Activated T-cell treated with anti-CD3 and anti-CD28 coated beads, Interleukin-2, amount 50 U/mL, for 4 hours (primary cell): ENCODE results near the gene HMGXB3. TPM values are rescaled to one million over a fixed set of nuclear protein-coding genes. Genes with fewer than 3 reads are reported as not detected.

Experiments
- ATAC-seq, 2 donors: fragments of 200-7000 bp; cut with Tn5 transposase; one replicate each; pipeline ENCODE4 v1.10.0; 2021
- DNase-seq: peaks from one replicate; pipeline ENCODE4 v3.0.0-alpha.2; 2020
- H3K27me3 Mint-ChIP-seq: one replicate; pipeline ENCODE4 v1.8.0; 2021; ENCODE audit warnings: low read depth, mixed read lengths
- H3K36me3 Mint-ChIP-seq: one replicate; pipeline ENCODE4 v1.8.0; 2022; ENCODE audit warnings: mixed read lengths; ENCODE audit not compliant: insufficient read depth
- H3K4me1 Mint-ChIP-seq: one replicate; pipeline ENCODE4 v1.8.0; 2021; ENCODE audit warnings: low read depth, mixed read lengths
- H3K4me3 Mint-ChIP-seq: one replicate; pipeline ENCODE4 v1.8.0; 2021; ENCODE audit warnings: mild to moderate bottlenecking, moderate library complexity, mixed read lengths
- H3K9me3 Mint-ChIP-seq: one replicate; pipeline ENCODE4 v1.8.0; 2021; ENCODE audit warnings: mixed read lengths
- total RNA-seq, 3 donors: library from RNA; stranded (reverse); gene quantifications; one replicate each; pipeline ENCODE4 v1.2.1, GENCODE V29; 2021

HMGXB3 gene
- total RNA-seq, 3 donors from 2014 or later = 46.2 to 49.2 (median 46.4) TPM

DNA sequence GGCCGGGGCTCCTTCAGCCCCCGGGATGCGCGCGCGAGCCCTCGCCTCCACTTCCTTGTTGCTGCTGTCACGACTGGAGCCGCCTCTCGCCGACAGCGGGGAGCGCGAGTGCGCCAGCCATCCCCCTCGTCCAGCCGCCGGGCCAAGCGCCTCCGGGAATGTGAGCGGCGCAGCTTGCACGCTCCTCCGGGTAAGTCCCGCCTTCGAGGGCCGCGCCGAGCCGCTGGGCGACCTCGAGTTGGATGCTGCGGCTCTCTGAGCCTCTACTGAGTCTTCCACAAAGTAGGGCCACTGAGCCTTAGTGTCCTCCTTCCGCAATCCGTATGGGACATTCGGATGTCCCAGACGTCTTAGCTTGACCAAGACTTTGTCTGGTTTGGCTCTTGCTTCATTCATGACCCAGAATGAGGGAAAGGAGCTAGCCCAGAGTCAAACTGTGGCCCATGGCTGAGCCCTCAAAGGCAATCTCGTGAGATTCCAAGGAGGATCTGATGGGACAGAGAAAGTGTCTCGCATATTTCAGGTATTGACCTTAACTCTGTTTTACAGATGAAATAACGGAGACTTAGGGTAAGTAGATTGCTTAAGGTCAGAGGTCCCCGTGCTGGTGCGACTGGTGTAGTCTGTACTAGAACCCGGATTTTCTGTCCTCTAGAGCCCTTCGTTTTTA lies 586 bp downstream of the HMGXB3 start:
- H3K9me3 Mint-ChIP-seq = no peaks in the 10 kb centered on the region
- H3K4me3 Mint-ChIP-seq = peak overlapping the region; percentile 93
- H3K27me3 Mint-ChIP-seq = no peaks in the 10 kb centered on the region
- peaks cover 16% of the 10 kb centered on the region for H3K36me3 Mint-ChIP-seq
- peaks cover 39% of the 10 kb centered on the region for H3K4me1 Mint-ChIP-seq
- ATAC-seq = peak; percentile 29 to 31
- peak; percentile 24 for DNase-seq

DNA sequence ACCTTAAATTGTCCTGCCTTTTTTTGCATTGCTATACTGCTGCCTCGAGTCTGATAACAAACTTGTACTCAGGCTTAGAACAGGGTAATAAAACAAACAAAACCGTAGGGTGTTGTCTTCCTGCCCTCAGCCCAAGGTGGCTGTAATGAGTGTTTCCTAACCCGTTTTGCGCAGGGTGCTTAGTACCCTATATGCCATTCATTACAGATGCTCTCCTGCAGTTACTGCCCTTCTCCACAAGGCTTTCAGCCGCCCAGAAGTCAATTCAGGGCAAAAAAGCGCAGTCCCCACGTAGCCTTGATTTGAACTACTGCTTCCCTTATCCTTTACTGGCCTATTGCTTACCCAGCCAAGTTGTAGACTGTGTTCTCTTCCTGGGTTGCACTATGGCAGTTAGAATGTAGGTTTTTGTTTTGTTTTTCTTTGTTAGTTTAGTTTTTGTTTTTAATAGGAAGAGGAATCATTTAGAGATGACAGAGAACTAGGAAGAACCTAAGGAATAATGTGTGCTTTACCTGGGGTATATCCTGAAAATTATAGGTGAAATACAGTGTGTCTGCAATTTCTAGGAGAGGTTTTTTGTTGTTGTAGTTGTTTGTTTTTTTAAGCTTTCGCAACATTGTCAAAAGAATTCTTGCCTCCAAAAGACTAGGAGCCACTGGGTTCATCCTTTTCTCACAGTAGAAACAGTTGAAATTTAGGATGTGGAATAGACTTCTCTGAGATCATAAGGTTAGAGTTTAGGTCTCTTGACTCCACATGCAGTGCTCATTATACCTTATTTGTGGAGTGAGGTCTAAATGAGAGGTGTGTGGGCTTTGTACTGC lies 1.3 kb downstream of the HMGXB3 start:
- H3K4me1 Mint-ChIP-seq = peaks cover 39% of the 10 kb centered on the region
- no peaks in the 10 kb centered on the region for H3K9me3 Mint-ChIP-seq

DNA sequence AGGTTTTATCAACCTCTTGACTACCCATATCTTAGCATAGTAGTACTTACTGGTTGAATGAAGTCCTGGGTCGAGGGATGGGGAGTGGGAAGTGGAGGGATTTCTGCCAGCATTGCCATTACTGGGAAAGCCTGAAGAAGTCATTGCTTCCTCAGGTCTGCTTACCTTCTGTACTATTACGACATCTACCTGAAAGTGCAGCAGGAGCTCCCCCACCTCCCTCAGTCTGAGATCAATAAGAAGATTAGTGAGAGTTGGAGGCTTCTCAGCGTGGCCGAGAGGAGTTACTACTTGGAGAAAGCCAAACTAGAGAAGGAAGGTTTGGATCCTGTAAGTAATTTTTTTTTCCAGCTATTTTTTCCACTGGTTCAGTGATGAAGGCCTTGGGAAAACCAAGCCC lies 5.8 kb downstream of the HMGXB3 start:
- ATAC-seq (no peak), DNase-seq (no peak)
- Mint-ChIP-seq H3K36me3 (peaks cover 43% of the 10 kb centered on the region), H3K27me3 (no peaks in the 10 kb centered on the region), H3K4me3 (no peak overlapping the region), H3K4me1 (peaks cover 31% of the 10 kb centered on the region), H3K9me3 (no peaks in the 10 kb centered on the region)

More for the DNA sequence above, 1.3 kb downstream of the HMGXB3 start:
- Mint-ChIP-seq H3K4me3 (peak overlapping the region; percentile 93), H3K36me3 (peaks cover 20% of the 10 kb centered on the region), H3K27me3 (no peaks in the 10 kb centered on the region)
- peak; percentile 43 for DNase-seq
- peak; percentile 64 to 68 for ATAC-seq

DNA sequence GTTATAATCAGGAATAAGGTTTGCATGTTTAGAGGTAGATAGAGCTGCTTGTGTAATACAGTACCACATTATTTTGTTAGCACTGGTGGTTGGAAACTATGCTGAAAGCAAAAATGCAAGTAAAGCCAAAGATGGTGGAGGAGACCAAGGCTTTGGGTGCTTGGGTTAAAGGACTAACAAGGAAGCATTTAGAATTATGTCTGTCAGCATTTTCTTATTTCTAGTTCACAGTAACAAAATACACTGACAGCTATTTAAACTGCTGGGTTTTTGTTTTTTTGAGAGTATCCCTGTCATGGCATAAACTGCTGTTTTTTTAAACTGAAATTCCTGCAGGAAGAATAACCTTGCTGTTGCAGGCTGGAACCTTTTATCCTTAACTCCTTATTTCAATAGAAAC lies 6.5 kb downstream of the HMGXB3 start:
- no peaks in the 10 kb centered on the region for H3K9me3 Mint-ChIP-seq
- H3K4me3 Mint-ChIP-seq = no peak overlapping the region
- DNase-seq = no peak
- peaks cover 26% of the 10 kb centered on the region for H3K4me1 Mint-ChIP-seq
- peaks cover 42% of the 10 kb centered on the region for H3K36me3 Mint-ChIP-seq
- no peaks in the 10 kb centered on the region for H3K27me3 Mint-ChIP-seq
- ATAC-seq = no peak

DNA sequence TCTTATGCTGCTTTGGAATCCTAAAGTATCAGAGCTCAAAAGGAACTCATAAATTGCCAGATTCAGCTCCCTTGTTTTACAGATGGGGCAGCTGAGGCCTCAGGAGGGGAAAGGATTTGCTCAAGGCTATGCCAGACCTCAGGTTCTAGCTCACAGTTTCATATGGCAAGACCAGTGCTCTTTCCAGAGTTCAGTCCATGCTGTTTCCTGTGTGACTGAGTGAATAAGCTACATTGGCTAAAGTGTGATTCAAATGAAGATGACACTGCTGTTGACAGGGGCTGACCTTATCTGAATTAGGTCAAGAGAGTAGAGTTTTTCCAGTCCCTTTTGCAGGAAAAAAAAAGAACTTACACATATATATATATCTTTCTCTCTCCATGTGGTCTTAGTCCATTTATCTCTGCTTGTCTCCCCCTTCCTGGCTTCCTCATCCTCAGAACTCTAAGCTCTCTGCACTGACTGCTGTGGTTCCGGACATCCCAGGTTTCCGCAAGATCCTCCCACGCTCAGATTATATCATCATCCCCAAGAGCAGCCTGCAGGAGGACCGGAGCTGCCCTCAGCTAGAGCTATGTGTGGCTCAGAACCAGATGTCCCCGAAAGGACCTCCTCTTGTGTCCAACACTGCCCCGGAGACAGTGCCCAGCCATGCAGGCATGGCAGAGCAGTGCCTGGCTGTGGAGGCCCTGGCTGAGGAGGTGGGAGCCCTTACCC lies 9.3 kb downstream of the HMGXB3 start:
- Mint-ChIP-seq H3K36me3 (peaks cover 59% of the 10 kb centered on the region), H3K4me1 (peaks cover 12% of the 10 kb centered on the region), H3K4me3 (no peak overlapping the region), H3K9me3 (no peaks in the 10 kb centered on the region), H3K27me3 (no peaks in the 10 kb centered on the region)
- ATAC-seq (no peak), DNase-seq (no peak)

DNA sequence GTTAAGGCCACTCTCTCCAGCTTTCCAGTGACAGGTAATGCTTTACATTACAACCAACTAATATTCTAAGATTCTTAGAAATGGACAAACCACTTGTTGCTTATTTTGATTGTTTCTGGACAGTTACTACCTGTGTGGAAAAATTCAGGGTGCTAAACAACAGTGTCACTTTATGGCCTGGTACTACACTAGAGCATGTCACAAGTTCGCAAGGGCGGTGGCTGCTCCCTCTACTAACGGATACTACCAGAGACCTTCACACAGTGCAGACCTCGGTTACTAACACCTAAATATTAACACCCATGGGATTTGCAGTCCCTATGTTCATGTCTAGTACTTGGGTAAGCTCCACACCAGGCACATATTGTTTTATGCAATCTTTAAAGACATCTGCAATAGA lies 13.4 kb downstream of the HMGXB3 start:
- Mint-ChIP-seq H3K4me3 (no peak overlapping the region), H3K9me3 (no peaks in the 10 kb centered on the region), H3K4me1 (peaks cover 6% of the 10 kb centered on the region), H3K27me3 (no peaks in the 10 kb centered on the region), H3K36me3 (peaks cover 70% of the 10 kb centered on the region)
- ATAC-seq = no peak
- DNase-seq = no peak

DNA sequence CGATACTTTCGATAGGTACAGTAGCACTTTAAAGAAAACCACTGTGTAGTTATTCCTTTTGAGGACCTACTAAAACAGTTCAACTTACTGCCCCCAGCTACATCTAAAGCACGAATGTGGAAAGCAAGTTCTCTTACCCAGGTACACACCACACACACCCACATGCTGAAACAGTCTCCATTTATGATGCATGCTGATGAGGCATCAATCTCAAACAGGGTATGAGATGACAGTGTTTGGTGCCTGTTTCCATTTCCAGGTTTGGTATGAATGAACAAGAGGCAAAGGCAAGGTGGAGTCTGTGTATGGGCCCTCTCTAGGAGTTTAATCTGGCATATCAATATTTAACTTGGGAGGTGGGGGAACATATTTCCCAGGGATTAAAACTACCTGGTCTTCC lies 13.9 kb downstream of the HMGXB3 start:
- ATAC-seq (peak; percentile 63 to 71), DNase-seq (no peak)
- Mint-ChIP-seq H3K9me3 (no peaks in the 10 kb centered on the region), H3K27me3 (no peaks in the 10 kb centered on the region), H3K4me3 (no peak overlapping the region), H3K4me1 (peaks cover 4% of the 10 kb centered on the region), H3K36me3 (peaks cover 73% of the 10 kb centered on the region)

DNA sequence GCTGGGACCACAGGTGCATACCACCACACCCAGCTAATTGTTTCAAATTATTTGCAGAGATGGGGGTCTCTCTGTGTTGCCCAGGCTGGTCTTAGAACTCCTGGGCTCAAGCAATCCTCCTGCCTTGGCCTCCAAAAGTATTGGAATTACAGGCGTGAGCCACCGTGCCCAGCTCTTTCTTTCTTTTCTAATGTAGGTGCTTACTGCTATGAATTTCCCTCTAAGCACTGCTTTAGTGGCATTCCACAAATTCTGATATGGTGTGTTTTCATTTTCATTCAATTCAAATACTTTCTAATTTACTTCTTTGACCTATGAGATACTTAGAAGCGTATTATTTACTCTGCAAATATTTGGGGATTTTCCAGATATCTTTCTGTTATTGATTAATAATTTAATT lies 14.9 kb downstream of the HMGXB3 start:
- Mint-ChIP-seq H3K4me1 (peaks cover 3% of the 10 kb centered on the region), H3K4me3 (no peak overlapping the region), H3K27me3 (no peaks in the 10 kb centered on the region), H3K36me3 (peaks cover 72% of the 10 kb centered on the region), H3K9me3 (no peaks in the 10 kb centered on the region)
- DNase-seq = no peak
- no peak for ATAC-seq

DNA sequence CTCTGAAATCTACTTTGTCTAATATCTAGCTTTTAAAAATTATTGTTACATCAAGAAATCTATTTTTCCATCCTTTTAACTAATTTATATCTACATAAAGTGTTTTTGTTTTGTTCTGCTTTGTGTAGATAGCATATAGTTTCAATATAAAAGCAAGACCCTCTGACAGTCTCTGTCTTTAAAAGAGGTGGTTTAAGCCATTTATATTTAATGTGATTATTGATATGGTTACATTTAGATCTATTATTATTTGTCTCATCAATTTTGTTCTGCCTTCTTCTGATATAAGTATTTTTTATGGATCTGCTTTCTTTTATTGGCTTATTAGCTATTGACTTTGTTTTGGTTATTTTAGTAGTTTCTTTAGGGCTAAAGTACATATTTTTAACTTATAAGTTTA lies 16.0 kb downstream of the HMGXB3 start:
- Mint-ChIP-seq H3K4me1 (peaks cover 4% of the 10 kb centered on the region), H3K4me3 (no peak overlapping the region), H3K36me3 (peaks cover 73% of the 10 kb centered on the region), H3K9me3 (no peaks in the 10 kb centered on the region), H3K27me3 (no peaks in the 10 kb centered on the region)
- ATAC-seq = no peak
- no peak for DNase-seq

DNA sequence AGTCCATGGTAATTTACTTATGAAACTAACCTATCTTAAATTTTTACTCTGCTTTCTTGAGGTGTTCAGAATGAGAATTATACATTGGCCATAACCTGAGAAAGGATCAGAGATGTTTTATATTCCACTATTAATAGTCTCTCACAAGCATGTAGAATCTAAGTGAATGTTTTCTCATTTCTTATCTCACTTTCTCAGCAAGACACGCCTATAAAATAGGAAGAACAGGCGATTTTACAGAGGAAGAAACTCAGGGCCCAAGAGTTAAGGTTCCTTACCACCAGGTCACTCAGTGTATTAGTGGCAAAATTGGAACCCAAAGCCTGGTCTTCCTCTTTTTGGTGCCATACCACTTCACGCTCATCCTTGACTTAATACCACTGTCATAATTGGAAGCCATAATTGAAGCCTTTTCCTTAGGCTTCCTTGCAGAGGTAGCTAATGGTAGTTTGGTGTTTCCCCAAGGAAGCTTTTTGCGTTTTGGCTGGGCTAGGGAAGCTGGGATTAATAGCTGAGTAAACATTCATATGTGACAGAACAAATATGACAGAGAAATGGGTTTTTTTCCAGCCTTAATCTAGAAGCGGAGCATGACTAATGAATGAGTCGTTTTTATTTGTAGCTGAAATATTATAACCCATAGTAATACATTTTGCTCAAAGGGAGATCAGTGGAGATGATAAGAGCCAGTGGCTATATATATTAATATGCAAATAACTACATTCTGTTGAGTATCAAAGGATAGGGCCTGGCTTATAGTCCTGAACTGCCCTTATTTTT lies 16.9 kb downstream of the HMGXB3 start:
- ATAC-seq = no peak
- no peak overlapping the region for H3K4me3 Mint-ChIP-seq
- no peak for DNase-seq
- peaks cover 77% of the 10 kb centered on the region for H3K36me3 Mint-ChIP-seq
- H3K4me1 Mint-ChIP-seq = peaks cover 6% of the 10 kb centered on the region
- H3K9me3 Mint-ChIP-seq = no peaks in the 10 kb centered on the region
- H3K27me3 Mint-ChIP-seq = no peaks in the 10 kb centered on the region

DNA sequence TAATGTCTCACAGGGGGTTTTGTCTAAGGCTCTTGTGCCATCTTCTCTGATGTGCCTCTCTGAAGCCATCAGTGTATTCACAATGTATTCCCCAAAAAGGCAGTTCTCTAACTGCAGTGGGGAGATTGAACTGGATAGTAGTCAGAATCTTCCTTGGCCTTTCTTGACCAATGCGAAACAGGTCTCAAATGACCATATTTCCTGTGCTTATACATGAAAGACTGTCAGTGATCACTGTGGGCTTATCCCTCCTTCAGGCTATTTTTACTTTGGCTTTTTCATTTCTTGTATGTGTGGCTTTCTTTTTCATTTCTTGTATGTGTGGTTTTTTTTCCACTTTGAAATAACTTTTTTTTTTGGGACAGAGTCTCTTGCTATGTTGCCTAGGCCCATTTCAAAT lies 19.7 kb downstream of the HMGXB3 start:
- ATAC-seq (no peak), DNase-seq (no peak)
- Mint-ChIP-seq H3K4me3 (no peak overlapping the region), H3K36me3 (peaks cover 61% of the 10 kb centered on the region), H3K9me3 (no peaks in the 10 kb centered on the region), H3K4me1 (peaks cover 3% of the 10 kb centered on the region), H3K27me3 (no peaks in the 10 kb centered on the region)

DNA sequence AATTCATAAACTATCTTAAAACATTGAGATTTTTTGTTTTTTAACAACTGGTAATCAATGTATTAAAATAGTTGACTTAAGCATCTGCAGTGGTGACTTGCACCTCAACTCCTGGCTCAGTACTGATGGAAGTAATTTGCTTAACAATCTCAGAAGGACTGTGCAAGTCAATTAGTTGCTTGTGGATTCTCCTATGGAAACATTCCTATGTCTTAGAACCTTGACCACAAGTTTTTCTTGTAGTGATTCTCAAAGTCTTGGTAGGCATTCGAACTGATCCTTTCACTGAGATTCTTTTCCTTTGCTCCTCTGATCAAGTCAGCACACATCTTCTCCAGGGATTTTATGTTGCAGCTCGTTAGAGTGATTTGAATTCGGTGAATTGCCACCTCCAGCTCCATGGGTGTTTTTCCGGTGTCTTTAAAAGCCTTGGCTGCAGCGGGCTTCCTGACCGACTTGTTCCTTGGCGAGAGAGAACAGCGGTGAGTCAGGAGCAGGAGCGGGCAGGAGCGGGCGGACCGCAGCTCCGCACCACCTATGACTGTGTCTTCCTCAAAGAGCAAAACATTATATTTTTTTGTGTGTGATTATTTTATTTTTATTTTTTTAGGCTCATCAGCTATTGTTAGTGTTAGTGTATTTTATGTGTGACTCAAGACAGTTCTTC lies 21.1 kb downstream of the HMGXB3 start:
- H3K27me3 Mint-ChIP-seq = no peaks in the 10 kb centered on the region
- no peaks in the 10 kb centered on the region for H3K9me3 Mint-ChIP-seq
- peaks cover 52% of the 10 kb centered on the region for H3K36me3 Mint-ChIP-seq
- peaks cover 3% of the 10 kb centered on the region for H3K4me1 Mint-ChIP-seq
- ATAC-seq (no peak), DNase-seq (no peak)
- no peak overlapping the region for H3K4me3 Mint-ChIP-seq

DNA sequence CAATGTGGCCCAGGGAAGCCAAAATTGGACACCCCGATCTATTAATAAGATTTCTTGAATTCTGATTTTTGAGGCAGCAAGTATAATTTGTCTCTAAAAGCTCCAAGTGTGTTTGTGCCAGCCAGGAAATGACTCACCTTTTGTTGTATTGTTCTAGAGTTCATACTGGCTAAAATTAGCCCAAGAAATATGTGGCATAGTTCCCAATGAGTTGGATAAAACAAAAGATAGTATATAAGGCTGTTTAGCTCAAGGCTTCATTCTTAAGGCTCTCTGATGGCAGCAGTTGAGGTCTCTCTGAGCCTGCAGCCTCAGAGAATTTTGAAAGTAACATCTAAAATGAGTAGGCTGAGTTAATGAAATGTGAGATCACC lies 21.6 kb downstream of the HMGXB3 start:
- Mint-ChIP-seq H3K4me1 (peaks cover 3% of the 10 kb centered on the region), H3K27me3 (no peaks in the 10 kb centered on the region), H3K9me3 (no peaks in the 10 kb centered on the region), H3K4me3 (no peak overlapping the region), H3K36me3 (peaks cover 52% of the 10 kb centered on the region)
- no peak for DNase-seq
- no peak for ATAC-seq

DNA sequence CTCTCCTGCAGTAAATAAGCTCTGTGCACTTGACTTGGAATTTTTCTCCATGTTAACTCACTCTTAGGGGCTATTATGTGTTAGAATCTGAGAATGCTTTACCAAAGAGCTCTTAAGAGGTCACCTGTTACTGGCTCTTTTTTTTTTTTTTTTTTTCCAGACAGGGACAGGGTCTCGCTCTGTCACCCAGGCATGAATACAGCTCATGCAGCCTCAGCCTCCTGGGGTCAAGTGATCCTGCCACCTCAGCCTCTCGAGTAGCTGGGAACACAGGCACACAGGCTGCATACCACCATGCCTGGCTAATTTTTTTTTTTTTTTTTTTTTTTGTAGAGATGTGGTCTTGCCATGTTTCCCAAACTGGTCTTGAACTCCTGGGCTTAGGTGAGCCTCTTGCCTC lies 22.1 kb downstream of the HMGXB3 start:
- ATAC-seq = no peak
- Mint-ChIP-seq H3K36me3 (peaks cover 54% of the 10 kb centered on the region), H3K4me1 (peaks cover 3% of the 10 kb centered on the region), H3K4me3 (no peak overlapping the region), H3K9me3 (no peaks in the 10 kb centered on the region), H3K27me3 (no peaks in the 10 kb centered on the region)
- DNase-seq = no peak
